Activated effector memory CD4-positive, alpha-beta T cell treated with anti-CD3 and anti-CD28 coated beads, Interleukin-2, amount 50 U/mL, for 16 hours (primary cell): ENCODE data around the gene RTL1.

ENCODE experiments used
- DNase-seq: peaks from one replicate; pipeline ENCODE4 v3.0.0-alpha.2; 2020

Gene RTL1

DNA sequence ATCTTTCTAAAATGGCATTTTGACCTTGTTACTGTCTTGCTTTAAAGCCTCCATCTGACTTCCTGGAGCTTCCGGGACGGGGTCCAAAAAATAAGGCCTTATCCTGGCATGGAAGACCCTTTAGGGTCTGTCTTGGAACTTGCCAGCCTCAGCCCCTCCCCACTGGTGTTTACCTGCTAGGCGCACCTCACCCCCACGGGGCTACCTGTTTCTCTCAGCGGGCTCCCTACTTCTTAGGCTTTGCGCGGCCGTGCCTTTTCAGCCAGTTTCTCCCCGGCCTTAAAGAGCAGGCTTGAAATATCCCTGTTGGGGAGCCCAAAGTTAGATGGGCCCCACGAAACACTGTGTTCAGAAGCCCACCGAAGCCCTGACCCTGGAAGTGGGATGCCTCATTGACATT lies 5.1 kb downstream of the RTL1 start:
- no peak for DNase-seq

DNA sequence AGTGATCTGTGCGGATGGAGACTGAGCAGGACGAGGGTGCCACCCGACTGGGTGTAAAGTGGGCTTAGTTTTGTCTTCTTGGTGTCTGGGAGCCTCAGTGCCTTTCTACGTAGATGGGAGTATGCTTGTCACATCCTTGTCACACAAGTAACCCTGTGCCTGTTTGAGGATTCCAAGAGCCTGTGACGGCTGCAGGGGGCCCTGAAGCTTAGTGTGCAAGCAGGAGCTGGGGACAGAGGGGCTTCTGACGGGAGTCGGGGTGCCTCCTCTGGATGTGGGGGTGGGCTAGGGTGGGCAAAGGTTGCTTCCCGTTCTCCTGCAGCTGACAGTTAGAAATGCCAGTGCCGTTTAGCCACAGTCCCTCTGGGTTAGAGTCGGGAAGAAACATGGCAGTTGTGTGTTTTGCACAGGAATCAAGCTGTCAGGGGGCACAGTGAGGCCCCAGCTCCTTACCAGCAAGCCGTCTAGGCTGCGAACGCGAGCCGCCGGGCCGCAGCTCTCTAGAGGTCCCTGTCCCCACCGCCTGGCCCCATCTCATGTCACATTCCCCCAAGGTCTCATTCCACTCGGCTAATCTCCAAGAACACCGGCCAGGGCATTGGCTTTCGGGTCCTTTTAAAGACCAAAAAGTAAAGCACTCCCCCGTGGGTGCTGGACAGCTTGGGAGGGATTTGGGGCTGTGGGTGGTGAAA lies 7.0 kb downstream of the RTL1 start:
- no peak for DNase-seq

DNA sequence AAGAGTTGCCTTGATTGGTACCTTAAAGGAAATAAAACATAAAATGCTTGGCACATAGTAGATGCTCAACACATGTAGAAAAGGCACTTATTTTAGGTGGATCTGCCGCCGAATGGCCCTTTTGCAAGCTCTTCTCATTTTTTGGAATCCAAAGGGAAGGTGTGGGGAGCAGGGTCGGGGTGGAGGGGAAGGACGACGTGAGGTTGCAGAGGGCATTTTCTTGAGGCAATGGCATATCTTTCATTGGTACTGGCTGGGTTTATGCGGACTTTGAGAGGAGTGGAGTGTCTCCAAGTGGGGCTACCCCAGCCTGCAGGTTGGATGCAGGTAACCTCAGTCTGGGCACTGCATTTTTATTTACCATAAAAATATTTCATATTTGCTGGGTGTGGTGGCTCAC lies 8.1 kb downstream of the RTL1 start:
- no peak for DNase-seq

DNA sequence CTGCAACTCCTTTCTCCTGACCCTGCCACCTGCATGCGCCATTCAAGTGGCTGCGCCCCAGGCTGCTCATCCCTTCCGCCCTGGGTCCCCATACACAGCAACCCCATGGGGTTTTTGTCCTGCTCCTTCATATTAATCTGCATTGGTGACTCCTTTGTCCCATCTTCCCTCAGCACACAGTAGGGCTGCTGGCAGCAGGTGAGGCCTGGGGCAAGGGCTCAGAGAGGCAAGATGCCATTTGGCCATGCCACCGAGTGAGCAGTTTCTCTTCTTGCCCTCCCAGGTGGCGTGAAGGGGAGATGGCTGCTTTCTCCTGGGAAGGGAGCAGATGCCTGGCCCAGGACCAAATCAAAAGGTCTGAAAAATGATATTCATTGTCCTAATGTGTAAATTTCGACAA lies 9.1 kb downstream of the RTL1 start:
- no peak for DNase-seq

DNA sequence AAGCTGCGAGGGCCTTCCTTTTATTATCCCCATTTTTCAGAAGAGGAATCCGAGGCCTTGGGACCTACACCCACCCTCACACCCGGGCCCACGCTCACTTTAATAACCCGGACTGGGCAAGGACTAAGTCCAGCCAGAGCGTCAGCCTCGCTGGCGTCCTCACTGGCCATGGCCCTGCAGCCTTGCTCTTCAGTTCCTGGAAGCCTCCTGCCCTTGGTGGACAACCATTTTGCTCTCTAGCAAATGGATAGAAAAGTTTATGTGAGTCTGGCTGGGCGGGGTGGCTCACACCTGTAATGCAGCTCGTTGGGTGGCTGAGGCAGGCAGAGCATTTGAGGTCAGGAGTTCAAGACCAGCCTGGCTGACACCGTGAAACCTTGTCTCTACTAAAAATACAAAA lies 9.8 kb downstream of the RTL1 start:
- DNase-seq = no peak

DNA sequence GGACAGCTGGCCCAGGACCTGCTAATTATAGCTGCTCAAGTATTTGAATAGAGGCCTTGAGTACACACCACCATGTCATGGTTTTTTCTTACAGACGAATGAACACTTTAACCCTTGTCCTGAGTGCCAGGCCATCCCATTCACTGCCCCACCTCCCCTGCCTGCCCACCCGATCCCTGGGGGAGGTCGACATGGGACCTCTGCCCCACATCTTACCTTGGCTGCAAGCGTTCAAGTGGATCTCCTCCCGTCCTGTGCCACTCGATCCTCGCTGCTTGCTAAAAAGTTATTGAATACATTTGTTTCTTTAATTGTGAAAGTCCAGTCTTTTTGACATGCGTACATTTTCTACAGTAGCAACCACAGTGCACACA lies 10.3 kb downstream of the RTL1 start:
- DNase-seq = peak; percentile 54

DNA sequence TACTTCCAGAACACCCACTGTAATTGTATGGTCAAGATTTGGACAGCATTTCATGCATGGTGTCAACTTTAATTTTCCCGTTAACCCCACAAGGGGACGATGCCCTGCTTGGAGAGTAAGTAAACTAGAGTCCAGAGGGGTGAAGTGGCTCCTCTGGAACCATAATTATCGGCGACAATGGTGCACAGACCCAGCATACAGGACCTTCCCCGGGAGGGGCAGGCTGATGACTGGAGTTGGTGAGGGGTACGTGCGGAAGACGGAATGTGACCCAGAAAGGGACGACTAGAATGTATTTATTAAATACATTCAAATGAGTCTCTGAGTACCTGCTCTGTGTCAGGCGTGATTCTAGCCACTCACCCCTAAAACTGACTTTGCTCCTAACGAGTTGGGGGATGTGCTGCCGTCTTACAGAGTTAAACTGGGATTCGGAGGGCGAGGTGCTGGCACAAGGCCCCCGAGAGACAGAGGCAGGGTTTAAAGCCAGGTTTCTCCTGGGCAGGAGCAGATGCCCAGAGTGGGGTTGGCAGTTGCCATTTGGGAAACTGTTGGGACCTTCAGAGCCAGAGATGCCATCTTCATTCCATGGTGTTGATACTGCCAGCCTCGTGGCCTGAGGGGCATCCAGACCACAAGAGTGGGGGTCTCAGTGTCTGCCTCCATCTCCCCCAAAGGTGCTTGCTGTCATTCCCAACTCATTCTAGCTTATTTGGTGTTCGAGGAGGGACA lies 10.9 kb downstream of the RTL1 start:
- peak; percentile 48 for DNase-seq

DNA sequence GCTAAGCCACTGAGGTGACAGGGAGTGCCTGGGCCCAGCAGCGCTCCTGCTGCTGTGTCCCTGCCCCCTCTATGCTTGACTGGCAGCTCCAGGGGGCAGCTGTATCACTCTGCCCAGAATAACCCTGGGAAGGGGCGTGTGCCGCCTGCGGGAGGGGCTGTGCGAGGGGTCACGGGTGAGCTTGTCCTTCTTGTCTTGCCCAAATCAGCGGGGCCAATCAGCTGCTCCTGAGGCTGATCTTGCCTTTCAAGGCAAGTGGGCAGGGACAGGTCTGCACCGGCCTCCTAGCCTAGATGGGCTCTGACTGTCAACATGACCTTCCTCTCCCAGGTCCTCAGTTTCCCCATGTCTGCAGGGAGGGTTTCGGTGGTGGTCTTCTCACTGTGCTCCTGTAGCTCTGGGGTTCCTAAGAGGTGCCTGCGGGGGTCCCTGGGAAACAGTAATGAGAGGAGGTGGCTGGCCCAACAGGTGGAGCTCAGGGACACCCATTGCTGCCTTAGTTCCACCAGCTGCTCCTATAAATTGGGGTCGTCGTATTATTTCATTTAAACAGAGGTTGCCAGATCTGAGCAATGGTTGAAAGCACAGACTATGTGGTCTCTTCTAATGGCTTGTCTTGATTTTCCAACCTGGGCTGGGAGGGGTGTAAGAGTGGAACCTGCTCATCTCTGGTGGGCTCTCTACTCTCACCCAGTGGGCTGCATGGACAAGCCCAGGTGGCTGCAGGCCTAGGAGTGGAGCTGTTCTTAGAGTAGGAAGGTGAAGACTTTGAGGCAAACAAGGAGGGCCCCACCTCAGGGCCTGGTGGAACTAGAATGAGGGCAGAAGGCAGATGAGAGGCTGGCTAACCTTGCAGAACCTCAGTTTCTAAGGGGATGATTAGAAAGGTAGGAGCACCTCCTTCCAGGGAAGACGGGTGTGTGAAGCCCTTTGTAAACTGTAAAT lies 11.7 kb downstream of the RTL1 start:
- peak; percentile 34 for DNase-seq

DNA sequence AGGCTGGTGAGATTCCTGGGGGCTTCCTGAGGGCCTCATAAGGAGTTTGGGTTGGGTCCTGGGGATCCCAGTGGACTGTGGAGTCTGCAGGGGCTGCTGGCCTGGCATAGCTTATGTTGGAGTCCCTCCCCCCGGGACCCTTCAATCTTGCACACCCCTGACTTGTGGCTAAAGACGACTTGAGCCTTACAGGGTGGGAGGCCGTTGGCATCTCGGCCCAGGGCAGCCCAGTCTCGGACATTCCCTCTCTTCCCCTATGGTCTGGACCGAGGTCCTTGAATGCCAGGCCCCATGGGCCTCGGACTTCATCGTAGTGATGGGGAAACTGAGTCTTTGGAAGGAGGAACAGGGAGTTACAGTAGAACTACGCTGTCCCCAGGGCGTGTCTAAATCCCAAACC lies 12.5 kb downstream of the RTL1 start:
- peak; percentile 25 for DNase-seq

DNA sequence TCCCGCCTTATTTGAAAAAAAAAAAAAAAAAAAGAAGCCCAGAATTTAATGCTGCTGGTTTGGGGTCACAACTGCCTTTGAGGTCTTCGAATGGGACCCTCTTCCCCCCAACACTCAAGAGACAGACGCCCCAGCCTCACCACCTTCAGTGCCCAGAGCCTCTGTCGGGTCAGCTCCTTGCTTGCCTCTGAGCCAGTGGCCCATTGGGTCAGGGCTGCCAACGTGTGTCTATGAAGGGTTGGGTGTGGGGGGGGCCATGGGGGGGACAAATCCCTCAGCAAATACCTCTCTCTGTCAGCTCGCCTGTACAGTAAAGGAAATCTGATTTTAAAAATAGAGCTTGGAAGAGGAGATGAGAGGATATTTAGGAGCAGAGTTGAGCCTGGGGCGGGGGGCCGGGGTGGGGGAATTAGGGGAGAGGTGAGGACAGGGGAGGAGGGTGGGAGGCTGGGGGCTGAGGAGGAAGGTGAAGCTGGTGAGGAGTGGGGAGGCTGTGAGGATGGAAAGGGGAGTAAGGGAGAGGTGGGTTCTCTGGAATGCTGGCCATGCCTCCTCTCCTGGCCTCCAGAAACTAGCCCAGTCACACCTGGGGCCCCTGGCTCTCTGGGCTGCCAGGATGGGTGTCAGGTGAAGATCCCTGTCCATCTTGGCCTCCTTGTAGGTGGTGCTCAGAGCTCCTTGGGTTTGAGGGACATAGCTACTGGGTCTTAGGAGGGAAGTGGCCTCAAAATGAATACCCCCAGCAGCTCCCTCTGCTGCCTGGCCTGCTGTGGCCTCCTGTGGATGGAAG lies 13.3 kb downstream of the RTL1 start:
- DNase-seq = no peak

DNA sequence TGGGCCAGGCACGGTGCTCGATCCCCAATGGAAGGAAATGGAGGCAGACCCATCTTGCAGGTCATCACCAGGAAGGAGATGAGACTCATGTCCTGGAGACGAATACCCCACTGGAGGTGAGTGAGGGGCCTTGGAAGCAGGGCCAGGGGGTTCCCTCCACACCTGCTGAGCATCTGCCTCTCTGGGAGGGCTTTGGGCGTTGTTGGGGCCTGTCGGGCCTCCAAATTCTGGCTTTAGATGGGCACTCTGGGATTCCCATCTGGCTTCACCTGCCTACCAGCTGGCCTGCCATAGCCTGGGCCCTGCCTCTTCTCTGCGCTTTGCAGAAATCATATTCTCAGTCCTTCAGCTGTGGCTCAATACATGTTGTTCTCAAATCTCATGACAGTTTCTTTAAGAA lies 13.9 kb downstream of the RTL1 start:
- peak; percentile 34 for DNase-seq

DNA sequence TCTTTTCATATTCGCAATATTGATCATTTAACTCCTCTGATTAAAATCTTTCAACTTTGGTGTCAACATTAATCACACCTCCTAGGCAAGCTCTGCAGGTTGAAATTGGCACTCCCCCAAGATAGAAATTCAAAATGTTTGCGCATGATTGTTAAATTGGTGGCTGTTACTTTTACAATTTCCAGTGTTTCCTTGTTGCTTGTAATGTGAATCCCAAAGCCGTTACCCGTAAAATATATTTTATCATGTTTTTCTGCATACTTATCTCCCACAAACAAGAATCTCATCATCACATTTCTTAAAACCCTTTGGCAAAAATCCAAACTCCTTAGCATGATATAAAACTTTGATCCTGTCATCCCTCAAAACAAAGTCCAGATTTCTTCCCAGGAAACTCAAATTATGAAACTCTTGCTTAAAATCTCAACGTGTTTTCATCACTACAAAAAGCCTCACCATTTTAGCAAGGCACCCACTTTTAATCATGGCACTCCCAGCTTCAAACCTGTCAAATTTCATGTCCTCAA lies 14.7 kb downstream of the RTL1 start:
- DNase-seq = no peak

DNA sequence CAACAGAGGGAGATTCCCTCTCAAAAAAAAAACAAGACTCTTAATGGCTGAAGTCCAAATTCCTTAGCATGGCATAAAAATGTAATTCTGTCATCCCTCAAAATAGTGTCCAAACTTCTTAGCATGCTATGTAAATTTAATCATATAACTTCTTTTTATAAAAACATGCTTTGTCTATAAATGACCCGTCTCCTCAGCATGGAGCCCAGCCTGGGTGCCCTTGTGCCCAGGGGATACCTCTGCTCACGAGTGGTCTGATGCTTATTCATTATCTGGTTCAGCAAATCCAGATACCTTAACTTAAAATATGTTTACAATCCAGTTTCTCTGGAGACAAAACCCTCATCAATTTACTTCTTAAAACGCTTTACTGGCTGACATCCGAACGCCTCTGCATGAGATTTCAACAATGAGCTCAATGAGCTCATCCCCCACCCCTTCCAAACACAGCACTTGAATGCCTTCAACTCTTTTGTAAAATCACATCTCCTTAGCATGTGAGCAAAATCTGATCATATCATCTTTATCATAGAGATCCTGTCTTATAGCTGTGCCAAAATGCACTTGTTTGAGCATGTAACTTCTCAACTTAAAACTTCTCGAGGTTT lies 15.7 kb downstream of the RTL1 start:
- DNase-seq = no peak

DNA sequence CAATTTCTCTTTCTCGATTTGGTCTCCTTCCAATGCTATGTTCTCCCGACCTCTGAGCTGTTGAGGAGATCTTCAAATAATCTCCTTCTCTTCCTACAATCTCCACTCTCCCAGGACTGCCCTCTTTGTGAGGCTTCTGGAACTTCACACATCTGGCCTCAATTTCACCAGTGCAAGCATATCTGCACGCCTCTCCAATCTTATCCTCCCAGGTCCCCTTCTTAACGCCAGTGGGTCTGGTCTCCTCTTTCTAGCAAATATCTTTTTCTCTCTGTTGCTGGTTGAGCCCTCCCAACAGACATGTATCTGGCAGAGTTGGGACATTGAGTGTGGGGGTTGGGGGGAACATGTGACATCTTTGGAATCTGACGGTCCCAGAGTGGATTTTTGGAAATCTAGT lies 17.9 kb downstream of the RTL1 start:
- no peak for DNase-seq

DNA sequence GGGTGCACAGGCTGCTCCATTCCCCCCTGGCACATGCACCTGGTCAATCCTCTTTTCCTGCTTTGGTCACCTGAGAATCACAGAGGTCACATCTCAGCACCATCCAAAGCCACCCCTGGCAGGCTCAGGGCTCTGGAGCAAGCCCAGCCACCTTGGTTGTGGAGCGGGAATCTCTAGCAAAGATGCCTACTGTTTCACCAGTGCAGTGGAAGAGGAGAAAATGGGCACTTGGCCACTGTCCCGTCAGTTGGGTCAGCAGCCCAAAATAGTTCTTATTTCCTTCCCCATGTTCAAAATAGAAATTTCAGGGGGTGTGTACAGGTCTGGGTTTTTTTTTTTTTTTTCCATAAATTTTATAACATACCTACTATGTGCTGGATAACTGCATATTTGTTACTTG lies 18.3 kb downstream of the RTL1 start:
- no peak for DNase-seq

DNA sequence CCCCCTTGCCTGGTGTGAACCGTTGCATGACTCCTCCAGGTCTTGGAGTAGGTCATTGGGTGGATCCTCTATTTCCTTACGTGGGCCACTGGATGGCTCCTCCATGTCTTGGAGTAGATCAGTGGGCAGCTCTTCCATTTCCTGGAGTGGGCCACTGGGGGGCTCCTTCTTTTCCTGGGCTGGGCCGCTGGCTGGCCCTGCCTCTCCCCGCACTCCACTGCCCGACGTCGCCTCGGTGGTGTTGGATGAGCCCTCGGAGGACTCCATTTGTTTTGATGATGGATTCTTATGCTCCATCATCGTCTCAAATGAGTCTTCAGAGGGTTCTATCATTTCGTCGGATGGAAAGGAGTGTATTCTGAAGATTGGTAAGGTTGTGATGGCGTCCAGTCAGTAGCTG lies 19.1 kb downstream of the RTL1 start:
- peak; percentile 28 for DNase-seq

DNA sequence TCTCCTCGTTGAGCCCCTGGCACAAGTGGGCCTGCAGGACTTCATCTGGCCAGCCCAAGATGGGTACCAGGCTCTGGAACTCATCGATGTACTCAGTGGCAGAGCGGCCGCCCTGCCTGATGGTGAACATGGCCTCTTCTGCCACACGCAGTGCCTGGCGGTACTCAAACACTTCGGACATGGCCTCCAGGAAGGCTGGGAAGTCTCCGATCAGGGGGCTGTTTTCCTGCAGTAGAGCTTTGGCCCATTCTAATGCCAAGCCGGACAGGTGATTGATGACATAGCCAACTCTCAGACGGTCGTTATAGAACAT lies 19.8 kb downstream of the RTL1 start:
- peak; percentile 21 for DNase-seq

DNA sequence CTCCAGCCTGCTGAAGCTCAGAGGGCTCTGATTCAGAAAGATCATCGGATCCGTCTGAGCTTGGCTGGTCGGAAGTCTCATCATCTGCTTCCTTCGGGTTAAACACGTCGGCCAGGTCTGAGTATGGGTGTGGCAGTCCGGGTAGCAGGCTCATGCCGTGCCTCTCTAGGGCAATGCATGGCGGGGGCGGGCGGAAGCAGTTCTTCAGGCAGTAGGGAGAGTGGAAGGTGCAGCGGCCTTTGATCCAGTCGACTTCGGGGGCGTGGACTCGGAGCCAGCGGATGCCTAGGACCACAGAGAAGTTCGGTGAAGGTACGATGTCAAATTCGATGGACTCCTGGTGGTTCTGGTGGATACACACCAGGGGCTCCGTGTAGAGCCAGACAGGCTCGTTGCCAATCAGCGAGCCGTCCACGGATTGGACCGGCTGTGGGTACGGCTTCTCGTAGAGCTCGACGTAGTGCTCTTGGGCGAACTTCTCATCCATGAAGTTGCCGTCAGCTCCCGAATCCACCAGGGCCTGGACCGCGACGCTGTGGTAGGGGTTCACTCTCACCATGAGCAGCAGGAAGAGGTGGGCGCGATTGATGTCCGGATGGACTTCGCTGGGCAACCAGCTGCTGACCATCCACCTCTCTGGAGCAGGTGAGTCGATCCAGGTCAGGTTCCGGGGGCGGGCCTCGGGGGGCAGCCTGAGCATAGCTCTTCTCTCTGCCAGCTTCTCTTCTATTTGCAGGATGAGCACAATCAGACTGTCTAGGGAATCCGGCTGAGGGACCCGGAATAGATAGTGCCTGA lies 20.3 kb downstream of the RTL1 start:
- peak; percentile 44 for DNase-seq

DNA sequence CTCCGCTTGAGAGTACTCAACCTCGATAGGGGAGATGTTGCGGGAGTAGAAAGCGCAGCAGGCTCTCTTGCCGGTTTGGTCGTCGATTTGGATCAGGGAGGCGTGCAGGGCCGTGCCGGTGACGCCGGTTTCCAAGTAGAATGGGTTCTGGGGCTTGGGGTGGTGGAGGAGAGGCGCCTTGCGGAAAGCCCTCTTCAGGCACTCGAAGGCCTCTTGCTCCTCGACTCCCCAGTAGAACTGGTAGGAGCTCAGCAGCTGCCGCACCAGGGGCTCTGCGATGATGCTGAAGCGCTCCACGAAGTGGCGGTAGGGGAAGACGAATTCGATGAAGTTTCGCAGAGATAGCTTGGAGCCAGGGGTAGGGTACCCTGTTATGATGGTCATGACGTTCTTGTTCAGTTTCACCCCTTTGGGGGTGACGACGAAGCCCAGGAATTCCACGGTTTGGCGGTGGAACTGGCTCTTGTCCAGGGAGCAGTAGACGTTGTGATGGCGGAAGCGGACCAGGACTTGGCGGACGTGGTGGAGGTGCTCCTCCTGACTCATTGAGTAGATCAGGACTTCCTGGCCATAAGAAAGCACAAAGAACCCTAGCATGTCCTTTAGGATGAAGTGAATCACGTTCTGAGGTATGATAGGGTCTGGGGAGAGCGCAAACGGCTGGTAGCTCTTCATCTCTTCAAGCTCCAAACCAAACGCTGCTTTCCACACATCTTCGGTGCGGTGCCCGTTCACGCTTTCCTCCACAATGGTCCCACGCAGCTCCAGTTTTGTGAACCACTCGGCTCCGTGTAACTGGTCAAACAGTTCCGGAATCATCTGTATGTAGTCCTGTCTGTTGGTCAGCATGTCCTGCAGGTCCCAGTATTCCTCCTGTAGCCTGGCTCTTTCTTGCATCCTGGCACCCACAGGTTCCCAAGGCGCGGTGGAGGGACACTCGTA lies 21.2 kb downstream of the RTL1 start:
- peak; percentile 9 for DNase-seq
